Endodermal cell (in vitro differentiated cells): ENCODE results near the gene PHETA1. TPM values are rescaled to one million over a fixed set of nuclear protein-coding genes. Genes with fewer than 3 reads are reported as not detected.

Experiments
- DNase-seq: peaks from one replicate; pipeline ENCODE4 v3.0.0-alpha.2; 2017
- H3K27ac ChIP-seq: 2 replicates; pipeline ENCODE4 v1.5.1; 2013; ENCODE audit warnings: mild to moderate bottlenecking, low read depth, low read length, moderate library complexity
- H3K27me3 ChIP-seq: 2 replicates; pipeline ENCODE4 v1.6.1; 2013; ENCODE audit warnings: mild to moderate bottlenecking, low read length, moderate library complexity; ENCODE audit not compliant: insufficient read depth, control insufficient read depth, poor library complexity, severe bottlenecking
- H3K36me3 ChIP-seq: 2 replicates; pipeline ENCODE4 v1.7.0; 2013; ENCODE audit warnings: mild to moderate bottlenecking, low read length, moderate library complexity; ENCODE audit not compliant: control insufficient read depth, insufficient read depth
- H3K4me1 ChIP-seq: one replicate; pipeline ENCODE4 v1.7.0; 2013; ENCODE audit warnings: low read length; ENCODE audit not compliant: control insufficient read depth, insufficient read depth
- H3K4me3 ChIP-seq: 2 replicates; pipeline ENCODE4 v1.5.1; 2013; ENCODE audit warnings: mild to moderate bottlenecking, low read length, moderate library complexity
- H3K9ac ChIP-seq: 2 replicates; pipeline ENCODE4 v1.6.1; 2013; ENCODE audit warnings: mild to moderate bottlenecking, low read length, moderate library complexity; ENCODE audit not compliant: poor library complexity, severe bottlenecking; ENCODE audit errors: extremely low read depth
- H3K9me3 ChIP-seq: 2 replicates; pipeline ENCODE4 v1.6.1; 2013; ENCODE audit warnings: mild to moderate bottlenecking, low read length, moderate library complexity; ENCODE audit not compliant: control insufficient read depth
- H3K27ac Mint-ChIP-seq: 2 replicates; pipeline ENCODE4 v1.8.0; 2020; ENCODE audit warnings: mixed read lengths
- H3K27me3 Mint-ChIP-seq: 2 replicates; pipeline ENCODE4 v1.8.0; 2021; ENCODE audit warnings: mild to moderate bottlenecking, mixed read lengths; ENCODE audit not compliant: insufficient read depth
- H3K36me3 Mint-ChIP-seq: 2 replicates; pipeline ENCODE4 v1.8.0; 2020; ENCODE audit warnings: low read depth, mixed read lengths
- H3K4me1 Mint-ChIP-seq: 2 replicates; pipeline ENCODE4 v1.8.0; 2020; ENCODE audit warnings: mixed read lengths
- H3K4me3 Mint-ChIP-seq: 2 replicates; pipeline ENCODE4 v1.8.0; 2020; ENCODE audit warnings: mild to moderate bottlenecking, moderate library complexity, mixed read lengths
- H3K9me3 Mint-ChIP-seq: 2 replicates; pipeline ENCODE4 v1.8.0; 2020; ENCODE audit warnings: mild to moderate bottlenecking, mixed read lengths
- WGBS, 2 experiments: methylation state at CpG; one replicate each; pipeline versions ENCODE4 v1.1.5 to v1.1.7; 2013; ENCODE audit warnings: missing lambda C conversion rate in 2 of 2, mixed read lengths in 1 of 2; ENCODE audit not compliant: insufficient coverage in 1 of 2, insufficient read length in 1 of 2; 5-methylcytosine and 5-hydroxymethylcytosine counted together
- total RNA-seq, 2 donors: library from RNA; stranded (reverse); fragmentation: NEBNext Ultra II Directional in 1 of 2; extraction: Animal tissue kit (Norgen Biotek cat#: 25700) in 1 of 2; gene quantifications; 2 replicates in 1 of 2; 3 replicates in 1 of 2; pipeline ENCODE4 v1.2.1, GENCODE V29; 2021
- TF ChIP-seq, protein P1 (sequence below): fragments of 200-600 bp; sonication (generic); conservative IDR thresholded peaks from 2 replicates; pipeline ENCODE4 v1.5.0; 2021; ENCODE audit warnings: antibody characterized with exemption, mild to moderate bottlenecking

PHETA1 gene
- total RNA-seq, 2 donors from 2014 or later: 15.0 to 19.2 TPM

DNA sequence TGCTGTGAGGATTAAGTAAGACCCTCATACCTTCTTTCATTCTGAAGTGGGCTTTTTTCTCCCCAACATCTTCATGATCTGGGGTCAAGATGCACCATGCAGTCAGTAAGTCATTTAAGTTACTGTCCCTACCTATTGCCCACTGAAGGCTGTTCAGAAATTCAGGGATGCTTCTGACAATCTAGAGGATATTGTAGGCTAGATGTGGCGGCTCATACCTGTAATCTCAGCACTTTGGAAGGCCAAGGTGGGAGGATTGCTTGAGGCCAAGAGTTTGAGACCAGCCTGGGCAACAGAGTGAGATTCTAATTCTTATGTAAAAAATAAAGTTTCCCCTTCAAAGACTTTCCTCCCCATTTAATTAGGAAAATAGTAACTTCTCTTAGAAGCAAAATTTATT, 28.7 kb downstream of the PHETA1 start:
- whole genome bisulfite sequencing, 2 experiments: 95% methylated on average over 1 of the region's 1 CpG; no CpG with 5 or more reads in 1 of the 2 experiments

DNA sequence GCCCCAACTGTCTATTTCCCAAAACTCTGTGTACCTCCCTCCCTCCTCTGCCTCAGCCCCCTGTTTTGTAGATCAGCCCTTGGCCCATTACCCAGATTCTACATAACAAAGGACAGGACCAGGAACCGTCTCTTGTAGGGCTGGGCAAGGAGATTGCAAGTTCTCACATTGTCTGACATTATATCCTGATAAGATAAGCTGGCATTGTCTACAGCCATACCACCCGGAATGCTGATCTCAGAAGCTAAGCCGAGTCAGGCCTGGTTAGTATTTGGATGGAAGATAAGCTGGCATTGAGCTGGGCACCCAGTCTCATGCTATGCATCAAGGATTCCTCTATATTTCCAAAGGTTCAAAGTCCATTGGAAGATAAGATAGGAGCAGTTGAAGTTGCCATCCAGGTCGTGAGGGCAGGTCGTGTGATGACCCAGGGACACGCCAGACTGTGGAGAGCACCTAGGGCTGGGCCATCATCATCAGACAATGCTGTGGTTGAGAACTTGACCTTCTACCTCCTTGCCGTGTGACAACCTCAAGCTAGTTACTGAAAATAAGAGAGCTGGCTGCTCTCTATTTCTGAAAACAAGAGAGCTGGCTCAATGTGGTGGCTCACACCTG, 29.5 kb downstream of the PHETA1 start:
- Histone ChIP-seq H3K27me3 (no peaks in the 10 kb centered on the region), H3K9me3 (no peaks in the 10 kb centered on the region), H3K27ac (no peak overlapping the region), H3K9ac (no peak overlapping the region), H3K36me3 (peaks cover 12% of the 10 kb centered on the region), H3K4me3 (no peak overlapping the region), H3K4me1 (no peaks in the 10 kb centered on the region)
- peak overlapping the region; percentile 88 for H3K27ac Mint-ChIP-seq
- WGBS, 2 experiments: 47 to 70% methylated on average over 7 of the region's 7 CpGs
- TF ChIP-seq, protein P1, sequence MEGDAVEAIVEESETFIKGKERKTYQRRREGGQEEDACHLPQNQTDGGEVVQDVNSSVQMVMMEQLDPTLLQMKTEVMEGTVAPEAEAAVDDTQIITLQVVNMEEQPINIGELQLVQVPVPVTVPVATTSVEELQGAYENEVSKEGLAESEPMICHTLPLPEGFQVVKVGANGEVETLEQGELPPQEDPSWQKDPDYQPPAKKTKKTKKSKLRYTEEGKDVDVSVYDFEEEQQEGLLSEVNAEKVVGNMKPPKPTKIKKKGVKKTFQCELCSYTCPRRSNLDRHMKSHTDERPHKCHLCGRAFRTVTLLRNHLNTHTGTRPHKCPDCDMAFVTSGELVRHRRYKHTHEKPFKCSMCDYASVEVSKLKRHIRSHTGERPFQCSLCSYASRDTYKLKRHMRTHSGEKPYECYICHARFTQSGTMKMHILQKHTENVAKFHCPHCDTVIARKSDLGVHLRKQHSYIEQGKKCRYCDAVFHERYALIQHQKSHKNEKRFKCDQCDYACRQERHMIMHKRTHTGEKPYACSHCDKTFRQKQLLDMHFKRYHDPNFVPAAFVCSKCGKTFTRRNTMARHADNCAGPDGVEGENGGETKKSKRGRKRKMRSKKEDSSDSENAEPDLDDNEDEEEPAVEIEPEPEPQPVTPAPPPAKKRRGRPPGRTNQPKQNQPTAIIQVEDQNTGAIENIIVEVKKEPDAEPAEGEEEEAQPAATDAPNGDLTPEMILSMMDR: no peak
- peaks cover 25% of the 10 kb centered on the region for H3K36me3 Mint-ChIP-seq
- peak; percentile 87 for DNase-seq
- peak overlapping the region; percentile 22 for H3K4me3 Mint-ChIP-seq
- H3K27me3 Mint-ChIP-seq: no peaks in the 10 kb centered on the region
- H3K4me1 Mint-ChIP-seq: peaks cover 5% of the 10 kb centered on the region
- peaks cover 6% of the 10 kb centered on the region for H3K9me3 Mint-ChIP-seq

More for the DNA sequence above, 28.7 kb downstream of the PHETA1 start:
- Mint-ChIP-seq H3K9me3 (peaks cover 8% of the 10 kb centered on the region), H3K27ac (no peak overlapping the region), H3K36me3 (peaks cover 23% of the 10 kb centered on the region), H3K4me1 (peaks cover 5% of the 10 kb centered on the region), H3K4me3 (no peak overlapping the region), H3K27me3 (no peaks in the 10 kb centered on the region)
- Histone ChIP-seq H3K9me3 (no peaks in the 10 kb centered on the region), H3K36me3 (peaks cover 12% of the 10 kb centered on the region), H3K27me3 (no peaks in the 10 kb centered on the region), H3K9ac (no peak overlapping the region), H3K4me1 (no peaks in the 10 kb centered on the region), H3K4me3 (no peak overlapping the region), H3K27ac (no peak overlapping the region)
- TF ChIP-seq, protein P1: no peak
- DNase-seq: no peak

DNA sequence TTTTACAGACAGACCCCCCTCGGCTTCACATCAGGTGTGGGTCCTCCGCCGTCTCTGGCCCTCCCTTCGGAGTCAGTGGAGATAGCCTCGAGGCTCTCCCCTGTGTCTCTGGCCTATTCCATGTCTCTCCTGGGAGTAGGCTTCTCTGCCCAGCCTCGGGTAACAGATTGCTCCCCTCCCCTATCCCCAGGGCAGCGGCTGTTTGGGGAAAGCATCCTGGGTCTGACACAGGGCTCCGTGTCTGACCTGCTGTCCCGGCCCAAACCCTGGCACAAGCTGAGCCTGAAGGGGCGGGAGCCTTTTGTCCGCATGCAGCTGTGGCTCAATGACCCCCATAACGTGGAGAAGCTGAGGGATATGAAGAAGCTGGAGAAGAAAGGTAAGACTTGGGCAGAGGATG, 30.8 kb downstream of the PHETA1 start:
- no peak overlapping the region for H3K27ac ChIP-seq
- Mint-ChIP-seq H3K4me1 (peaks cover 5% of the 10 kb centered on the region), H3K36me3 (peaks cover 21% of the 10 kb centered on the region), H3K27ac (no peak overlapping the region), H3K4me3 (no peak overlapping the region), H3K27me3 (peaks cover 2% of the 10 kb centered on the region), H3K9me3 (peaks cover 5% of the 10 kb centered on the region)
- TF ChIP-seq, protein P1: no peak
- H3K9me3 ChIP-seq: no peaks in the 10 kb centered on the region
- no peak overlapping the region for H3K4me3 ChIP-seq
- no peak overlapping the region for H3K9ac ChIP-seq
- H3K27me3 ChIP-seq: no peaks in the 10 kb centered on the region
- DNase-seq: no peak
- no peaks in the 10 kb centered on the region for H3K4me1 ChIP-seq
- H3K36me3 ChIP-seq: peaks cover 12% of the 10 kb centered on the region
- 87 to 92% methylated on average over 6 to 12 of the region's 12 CpGs for WGBS, 2 experiments
